Osteoblast (primary cell): Measurements from ENCODE around the gene GRAMD1A. TPM values are rescaled to one million over a fixed set of nuclear protein-coding genes. Genes with fewer than 3 reads are reported as not detected.
A peak's percentile ranks its signal among the peaks of the same experiment; 100 is the strongest.
"Not testable (repeated sequence)": the region's sequence is repeated elsewhere in the genome, so short reads cannot be mapped to it uniquely, and the experiment has no call there.

ENCODE experiments used
- DNase-seq: peaks from one replicate; pipeline ENCODE4 v3.0.0; 2011; ENCODE audit warnings: low spot score, mixed read lengths; ENCODE audit not compliant: insufficient read length; ENCODE audit errors: missing footprints
- H2AFZ ChIP-seq: 2 replicates; pipeline ENCODE4 v1.6.0; 2011; ENCODE audit warnings: mild to moderate bottlenecking, low read length
- H3K27ac ChIP-seq: 2 replicates; pipeline ENCODE4 v1.5.1; 2011; ENCODE audit warnings: mild to moderate bottlenecking, low read depth, low read length, moderate library complexity
- H3K27me3 ChIP-seq: 2 replicates; pipeline ENCODE4 v1.6.0; 2012; ENCODE audit warnings: mild to moderate bottlenecking, control low read depth, inconsistent platforms, low read length, moderate library complexity; ENCODE audit not compliant: insufficient read depth
- H3K36me3 ChIP-seq: 2 replicates; pipeline ENCODE4 v1.5.1; 2011; ENCODE audit warnings: mild to moderate bottlenecking, low read length, control low read depth, moderate library complexity; ENCODE audit not compliant: insufficient read depth
- H3K4me1 ChIP-seq: 2 replicates; pipeline ENCODE4 v1.5.1; 2011; ENCODE audit warnings: mild to moderate bottlenecking, low read length, control low read depth, moderate library complexity; ENCODE audit not compliant: insufficient read depth
- H3K4me2 ChIP-seq: 2 replicates; pipeline ENCODE4 v1.6.0; 2011; ENCODE audit warnings: mild to moderate bottlenecking, low read length; ENCODE audit not compliant: insufficient read depth
- H3K4me3 ChIP-seq: fragments of 200-600 bp; sonication (generic); 3 replicates; pipeline ENCODE4 v1.5.1; 2012; ENCODE audit warnings: mild to moderate bottlenecking, low read length, inconsistent platforms; ENCODE audit not compliant: insufficient read depth
- H3K79me2 ChIP-seq: 2 replicates; pipeline ENCODE4 v1.6.0; 2012; ENCODE audit warnings: mild to moderate bottlenecking, low read length, control low read depth, inconsistent platforms; ENCODE audit not compliant: insufficient read depth
- H3K9me3 ChIP-seq: 2 replicates; pipeline ENCODE4 v1.5.1; 2011; ENCODE audit warnings: low read depth, low read length, control low read depth
- H4K20me1 ChIP-seq: 2 replicates; pipeline ENCODE4 v1.6.0; 2012; ENCODE audit warnings: mild to moderate bottlenecking, low read length, control low read depth; ENCODE audit not compliant: insufficient read depth
- CTCF ChIP-seq: IDR thresholded peaks from 2 replicates; pipeline ENCODE4 v1.5.1; 2011; ENCODE audit warnings: mild to moderate bottlenecking, low read depth, low read length, moderate library complexity; ENCODE audit errors: extremely low read depth
- total RNA-seq: library from RNA; depleted of rRNA; stranded (reverse); fragments of >200 nt; gene quantifications from 2 replicates; pipeline ENCODE4 v1.2.3, GENCODE V29; 2012

The GRAMD1A gene
- total RNA-seq, 1 donor = 29.7 TPM

GRCh38 chr19:34988119-34988518 lies 12.0 kb upstream of the GRAMD1A start:
- no peak overlapping the region for H3K4me2 ChIP-seq
- no peak overlapping the region for H3K4me3 ChIP-seq
- H3K36me3 ChIP-seq = no peaks in the 10 kb centered on the region
- no peaks in the 10 kb centered on the region for H3K79me2 ChIP-seq
- peaks cover 4% of the 10 kb centered on the region for H3K4me1 ChIP-seq
- H3K27me3 ChIP-seq = no peaks in the 10 kb centered on the region
- no peak for TF ChIP-seq CTCF
- no peak overlapping the region for H2AFZ ChIP-seq
- DNase-seq = no peak
- no peaks in the 10 kb centered on the region for H4K20me1 ChIP-seq
- H3K9me3 ChIP-seq = no peaks in the 10 kb centered on the region
- no peak overlapping the region for H3K27ac ChIP-seq

GRCh38 chr19:34989298-34989697 lies 10.8 kb upstream of the GRAMD1A start:
- H3K27me3 ChIP-seq = no peaks in the 10 kb centered on the region
- no peak overlapping the region for H3K4me3 ChIP-seq
- peak; percentile 42 for DNase-seq
- H3K27ac ChIP-seq = no peak overlapping the region
- peaks cover 4% of the 10 kb centered on the region for H3K4me1 ChIP-seq
- H3K36me3 ChIP-seq = no peaks in the 10 kb centered on the region
- TF ChIP-seq CTCF = no peak
- no peak overlapping the region for H3K4me2 ChIP-seq
- H3K79me2 ChIP-seq = no peaks in the 10 kb centered on the region
- H2AFZ ChIP-seq = no peak overlapping the region
- H4K20me1 ChIP-seq = no peaks in the 10 kb centered on the region
- no peaks in the 10 kb centered on the region for H3K9me3 ChIP-seq

GRCh38 chr19:34990578-34991192 lies 9.4 kb upstream of the GRAMD1A start:
- Histone ChIP-seq H3K27me3 (no peaks in the 10 kb centered on the region), H2AFZ (no peak overlapping the region), H3K36me3 (no peaks in the 10 kb centered on the region), H3K4me2 (no peak overlapping the region), H3K27ac (no peak overlapping the region), H3K4me1 (no peaks in the 10 kb centered on the region), H3K79me2 (no peaks in the 10 kb centered on the region), H3K9me3 (no peaks in the 10 kb centered on the region), H4K20me1 (no peaks in the 10 kb centered on the region), H3K4me3 (no peak overlapping the region)
- TF ChIP-seq CTCF = no peak
- no peak for DNase-seq

- Histone ChIP-seq H3K4me3 (no peak overlapping the region), H3K27me3 (no peaks in the 10 kb centered on the region), H2AFZ (no peak overlapping the region), H3K36me3 (no peaks in the 10 kb centered on the region), H3K4me2 (no peak overlapping the region), H4K20me1 (no peaks in the 10 kb centered on the region), H3K27ac (no peak overlapping the region), H3K4me1 (no peaks in the 10 kb centered on the region), H3K79me2 (no peaks in the 10 kb centered on the region), H3K9me3 (no peaks in the 10 kb centered on the region)
- no peak for DNase-seq
- no peak for TF ChIP-seq CTCF
These were observed 8.4 kb upstream of the GRAMD1A start for GRCh38 chr19:34991542-34992333.

- not testable (repeated sequence) for H3K9me3 ChIP-seq, DNase-seq, H3K4me3 ChIP-seq, H3K4me2 ChIP-seq, H2AFZ ChIP-seq, H3K27ac ChIP-seq, H3K4me1 ChIP-seq, H3K27me3 ChIP-seq, H4K20me1 ChIP-seq, H3K36me3 ChIP-seq, H3K79me2 ChIP-seq
These were observed 7.5 kb upstream of the GRAMD1A start for GRCh38 chr19:34992582-34992981.
